Measurements from ENCODE around the gene SHISA9.

Gene SHISA9

GRCh38 chr16:13070268-13070667 lies 168.9 kb downstream of the SHISA9 start:
- no peak for DNase-seq (ENCODE audit: low read depth in 2 of 2)

DNA sequence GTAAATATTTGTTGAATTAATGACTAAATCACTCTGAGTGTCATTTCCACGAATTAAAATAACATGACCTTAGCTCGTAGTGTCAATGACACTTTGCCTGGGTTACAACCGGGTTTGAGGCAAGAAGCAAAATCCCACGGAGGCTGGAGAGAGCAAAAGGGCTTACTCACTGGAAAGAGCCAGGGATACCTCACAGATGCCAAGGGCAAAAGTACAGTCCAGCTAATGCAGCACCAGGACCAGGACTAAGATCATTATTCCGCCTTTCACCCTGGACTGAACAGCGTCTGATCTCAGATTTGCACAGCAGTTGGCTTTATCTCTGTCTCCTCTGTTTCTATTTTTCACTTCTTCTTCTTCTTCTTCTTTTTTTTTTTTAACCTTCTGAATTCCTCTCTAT lies 175.5 kb downstream of the SHISA9 start:
- DNase-seq (ENCODE audit: low read depth in 2 of 2): no peak

DNA sequence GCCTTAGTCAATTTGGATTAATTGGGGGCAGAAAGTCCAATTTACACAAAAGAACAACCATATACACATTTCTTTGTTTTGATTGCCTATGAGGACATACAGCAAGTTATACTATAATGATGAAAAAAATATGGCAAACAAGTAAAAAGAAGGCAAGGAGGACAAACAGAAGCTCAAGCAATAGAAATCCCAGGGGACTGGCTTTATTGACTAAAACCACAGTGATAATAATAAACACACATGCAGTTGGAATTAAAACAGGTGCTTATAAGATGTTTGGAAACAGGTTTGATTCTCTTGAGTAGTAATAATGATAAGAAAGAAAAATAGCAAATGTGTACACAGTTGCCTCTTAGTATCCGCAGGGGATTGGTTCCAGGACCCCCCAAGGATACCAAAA lies 176.4 kb downstream of the SHISA9 start:
- no peak for DNase-seq (ENCODE audit: low read depth in 2 of 2)

DNA sequence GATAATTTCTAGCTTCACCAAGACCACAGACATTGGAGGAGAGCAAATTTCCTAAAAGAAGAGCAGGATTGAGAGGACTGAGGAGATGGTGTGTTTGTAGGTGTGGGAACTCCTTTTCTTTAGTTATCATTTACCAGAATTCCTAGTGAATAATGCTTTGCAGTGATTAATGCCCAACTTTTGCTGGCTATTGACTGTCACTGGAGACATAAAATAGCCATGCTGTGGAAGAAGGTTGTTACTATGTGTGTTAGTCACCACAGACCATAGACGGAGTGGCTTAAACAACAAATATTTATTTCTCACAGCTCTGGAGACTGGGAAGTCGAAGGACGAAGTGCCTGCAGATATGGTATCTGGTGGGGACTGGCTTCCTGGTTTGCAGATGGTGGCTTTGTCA lies 179.1 kb downstream of the SHISA9 start:
- DNase-seq (ENCODE audit: low read depth in 2 of 2): no peak

DNA sequence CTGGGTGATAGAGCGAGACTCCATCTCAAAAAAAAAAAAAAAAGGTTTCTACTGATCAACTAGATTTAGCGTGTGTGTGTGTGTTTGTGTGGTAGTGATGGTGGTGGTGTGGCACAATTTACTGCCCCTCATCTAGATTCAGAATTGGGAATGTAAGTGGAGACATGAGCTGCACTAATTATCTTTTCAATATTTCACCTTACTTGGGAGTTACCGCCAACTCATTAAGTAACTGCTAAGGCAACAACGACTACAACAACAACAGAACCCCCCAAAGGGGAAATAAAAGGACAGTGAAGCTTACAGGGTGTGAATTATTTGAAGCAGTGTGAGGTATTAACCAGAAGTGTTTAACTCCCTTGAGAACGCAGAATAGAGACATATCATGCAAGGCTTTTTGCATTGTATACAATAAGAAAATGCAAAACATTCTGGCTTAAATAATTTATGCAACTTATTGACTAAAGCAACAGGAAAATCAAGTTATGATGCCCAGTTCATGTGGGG lies 180.5 kb downstream of the SHISA9 start:
- DNase-seq (ENCODE audit: low read depth in 2 of 2): no peak

DNA sequence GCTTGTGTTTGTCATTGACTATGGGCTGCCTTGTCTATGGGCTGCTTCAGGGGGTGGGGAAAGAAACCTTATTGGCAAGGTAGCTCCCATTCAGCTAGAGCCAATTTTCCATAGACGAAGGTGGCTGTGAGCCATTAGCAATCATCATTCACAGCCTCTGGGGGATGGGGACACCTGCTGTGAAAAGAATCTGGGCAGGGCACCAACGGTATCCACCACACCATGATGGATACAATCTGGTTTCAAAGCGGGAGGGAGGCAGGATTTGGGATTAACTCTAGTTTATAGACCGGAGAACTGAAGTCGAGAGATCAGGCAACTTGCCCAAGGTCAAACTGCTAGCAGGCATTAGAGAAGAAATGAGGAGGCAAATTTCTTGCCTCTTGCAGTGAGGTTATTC lies 182.3 kb downstream of the SHISA9 start:
- DNase-seq (ENCODE audit: low read depth in 2 of 2): no peak

- DNase-seq (ENCODE audit: low read depth in 2 of 2): no peak
Observed at GRCh38 chr16:13084331-13084730, 182.9 kb downstream of the SHISA9 start.

DNA sequence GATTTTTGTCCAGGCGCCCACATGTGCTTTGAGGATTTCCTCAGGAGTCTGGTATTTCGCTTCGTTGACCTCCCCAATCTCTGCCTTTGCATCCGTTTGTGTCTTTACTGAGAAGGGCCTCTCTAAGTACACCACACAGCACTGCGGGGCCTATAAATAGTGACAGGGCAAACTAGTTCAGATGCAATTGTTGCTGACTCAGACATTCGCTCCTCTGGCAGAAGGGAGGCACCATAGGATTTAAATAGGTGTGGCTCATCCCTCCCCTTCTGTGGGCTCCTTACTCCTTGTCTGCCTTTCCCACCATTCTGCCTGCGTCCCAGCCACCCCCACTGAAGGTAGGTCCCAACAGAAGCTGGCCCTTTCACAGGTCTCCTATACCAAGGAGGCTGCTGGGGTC lies 192.3 kb downstream of the SHISA9 start:
- no peak for DNase-seq (ENCODE audit: low read depth in 2 of 2)

DNA sequence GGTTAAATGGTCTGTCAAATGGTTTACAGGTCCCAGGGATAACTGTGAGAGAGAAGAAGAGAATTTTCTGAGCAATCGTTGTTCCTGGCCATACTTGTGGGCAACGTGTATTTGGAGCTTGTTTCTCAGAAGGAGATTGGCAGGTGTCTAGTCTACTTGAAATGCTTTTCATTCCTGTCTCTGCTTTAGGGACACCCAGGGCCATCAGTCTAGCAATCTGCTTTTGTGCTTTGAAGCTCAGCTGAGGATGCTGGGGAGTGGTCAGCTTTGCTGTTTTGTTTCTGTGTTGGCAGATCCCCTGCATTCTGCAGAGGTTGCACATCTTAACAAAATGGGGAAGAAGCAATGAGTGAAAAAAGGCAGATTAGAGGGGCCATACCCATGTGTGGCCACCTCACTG lies 193.7 kb downstream of the SHISA9 start:
- DNase-seq (ENCODE audit: low read depth in 2 of 2): no peak

GRCh38 chr16:13098536-13098935 lies 197.1 kb downstream of the SHISA9 start:
- no peak for DNase-seq (ENCODE audit: low read depth in 2 of 2)

DNA sequence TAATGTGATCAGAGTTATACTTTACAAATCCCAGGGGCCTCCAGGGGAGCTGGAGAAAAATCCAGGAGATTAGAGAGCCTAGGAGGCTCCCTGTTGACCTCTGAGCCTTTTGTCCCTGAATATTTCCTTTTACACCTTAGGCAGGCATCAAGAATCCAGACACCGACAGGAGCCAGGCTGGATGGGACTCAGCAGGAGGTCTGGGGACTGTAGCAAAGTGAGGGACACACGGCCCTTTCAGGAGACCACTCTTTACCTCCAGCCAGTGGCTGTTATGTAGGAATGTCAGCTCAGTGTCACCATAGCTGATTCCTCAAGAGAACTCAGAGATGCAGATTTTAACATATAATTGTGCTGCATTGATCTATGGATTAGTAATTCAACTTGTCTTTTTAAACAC lies 198.4 kb downstream of the SHISA9 start:
- DNase-seq (ENCODE audit: low read depth in 2 of 2): no peak

- DNase-seq (ENCODE audit: low read depth in 2 of 2): no peak
Observed at GRCh38 chr16:13100970-13101369, 199.6 kb downstream of the SHISA9 start.

- no peak for DNase-seq (ENCODE audit: low read depth in 2 of 2)
Observed at GRCh38 chr16:13101828-13102227, 200.4 kb downstream of the SHISA9 start.

GRCh38 chr16:13102401-13102800 lies 201.0 kb downstream of the SHISA9 start:
- no peak for DNase-seq (ENCODE audit: low read depth in 2 of 2)

DNA sequence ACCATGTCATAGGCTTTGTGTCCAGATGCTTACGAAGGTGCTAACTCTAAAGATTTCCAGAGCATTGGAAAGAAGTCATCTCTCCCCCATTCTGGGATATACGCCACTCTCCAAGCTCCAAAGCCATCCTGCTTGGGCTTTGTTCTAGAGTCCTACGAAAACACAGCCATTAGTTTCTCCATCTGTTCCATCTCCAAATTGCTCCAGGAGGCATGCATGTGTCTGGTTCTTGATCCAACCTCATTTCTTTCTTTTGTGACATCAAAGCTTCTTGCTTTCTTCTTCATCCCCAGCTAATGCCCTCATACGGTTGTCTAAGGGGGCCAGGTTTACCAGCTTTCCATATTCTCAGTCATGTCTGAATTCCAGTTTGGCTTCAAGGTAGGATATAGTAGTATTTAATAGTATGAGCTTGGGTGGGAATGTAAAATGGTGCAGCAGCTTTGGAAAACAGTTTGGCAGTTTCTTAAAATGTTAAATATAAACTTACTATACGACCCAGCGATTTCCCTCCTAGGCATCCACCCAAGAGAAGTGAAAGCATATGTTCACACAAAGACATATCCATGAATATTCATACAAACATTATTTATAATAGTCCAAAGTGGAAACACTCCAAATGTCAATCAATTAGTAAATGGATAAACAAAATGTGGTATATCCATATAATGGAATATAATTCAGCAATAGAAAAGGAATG lies 202.6 kb downstream of the SHISA9 start:
- DNase-seq (ENCODE audit: low read depth in 2 of 2): no peak

- DNase-seq (ENCODE audit: low read depth in 2 of 2): no peak
Observed at GRCh38 chr16:13104772-13105171, 203.4 kb downstream of the SHISA9 start.

DNA sequence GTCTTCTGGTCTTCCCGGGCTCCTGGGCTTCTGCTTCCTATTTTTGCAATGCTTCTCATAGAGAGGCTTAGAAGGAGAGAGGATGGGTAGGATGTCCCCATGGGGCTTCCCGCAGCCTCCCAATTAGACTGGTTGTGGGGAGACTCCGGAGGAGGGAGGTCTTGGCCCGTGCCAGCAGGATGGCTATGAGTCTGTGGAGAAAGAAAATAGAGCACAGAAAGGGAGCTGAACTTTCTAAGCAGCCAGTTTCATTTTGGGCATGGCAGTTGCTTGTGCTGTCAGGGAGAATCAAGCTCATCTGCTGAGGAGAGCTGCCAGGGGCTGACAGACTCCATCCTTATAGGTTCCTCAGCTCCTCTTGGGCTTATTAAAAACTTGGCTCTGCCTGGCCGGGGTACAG lies 204.0 kb downstream of the SHISA9 start:
- no peak for DNase-seq (ENCODE audit: low read depth in 2 of 2)

- no peak for DNase-seq (ENCODE audit: low read depth in 2 of 2)
Observed at GRCh38 chr16:13106464-13106863, 205.1 kb downstream of the SHISA9 start.

DNA sequence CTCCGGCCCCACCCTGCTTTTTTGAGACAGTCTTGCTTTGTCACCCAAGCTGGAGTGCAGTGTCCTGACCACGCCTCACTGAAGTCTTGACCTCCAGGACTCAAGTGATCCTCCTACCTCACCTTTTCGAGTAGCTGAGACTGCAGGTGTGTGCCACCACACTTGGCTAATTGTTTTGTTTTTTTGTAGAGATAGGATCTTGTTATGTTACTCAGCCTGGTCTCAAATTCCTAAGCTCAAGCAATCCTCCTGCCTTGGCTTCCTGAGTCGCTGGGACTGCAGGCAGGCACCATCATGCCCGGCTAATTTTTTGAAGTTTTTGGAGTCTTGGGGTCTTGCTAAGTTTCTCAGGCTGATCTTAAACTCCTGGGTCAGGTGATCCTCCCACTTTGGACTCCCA lies 206.7 kb downstream of the SHISA9 start:
- no peak for DNase-seq (ENCODE audit: low read depth in 2 of 2)

DNA sequence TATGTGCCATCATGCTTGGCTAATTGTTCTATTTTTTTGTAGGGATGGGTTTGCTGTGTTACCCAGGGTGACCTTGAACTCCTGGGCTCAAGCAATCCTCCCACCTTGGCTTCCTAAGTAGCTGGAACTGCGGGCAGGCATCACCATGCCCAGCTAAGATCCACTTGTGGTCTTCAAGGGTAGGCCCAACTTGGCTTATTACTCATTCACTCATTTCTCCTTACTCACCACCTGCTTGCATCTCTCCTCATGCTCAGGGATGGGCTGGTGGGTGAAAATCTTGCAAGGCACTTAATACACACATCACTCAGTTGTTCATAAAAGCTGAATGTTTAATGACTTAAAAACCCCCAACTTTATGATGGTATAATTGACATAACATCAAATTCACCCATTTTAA lies 207.8 kb downstream of the SHISA9 start:
- DNase-seq (ENCODE audit: low read depth in 2 of 2): no peak

DNA sequence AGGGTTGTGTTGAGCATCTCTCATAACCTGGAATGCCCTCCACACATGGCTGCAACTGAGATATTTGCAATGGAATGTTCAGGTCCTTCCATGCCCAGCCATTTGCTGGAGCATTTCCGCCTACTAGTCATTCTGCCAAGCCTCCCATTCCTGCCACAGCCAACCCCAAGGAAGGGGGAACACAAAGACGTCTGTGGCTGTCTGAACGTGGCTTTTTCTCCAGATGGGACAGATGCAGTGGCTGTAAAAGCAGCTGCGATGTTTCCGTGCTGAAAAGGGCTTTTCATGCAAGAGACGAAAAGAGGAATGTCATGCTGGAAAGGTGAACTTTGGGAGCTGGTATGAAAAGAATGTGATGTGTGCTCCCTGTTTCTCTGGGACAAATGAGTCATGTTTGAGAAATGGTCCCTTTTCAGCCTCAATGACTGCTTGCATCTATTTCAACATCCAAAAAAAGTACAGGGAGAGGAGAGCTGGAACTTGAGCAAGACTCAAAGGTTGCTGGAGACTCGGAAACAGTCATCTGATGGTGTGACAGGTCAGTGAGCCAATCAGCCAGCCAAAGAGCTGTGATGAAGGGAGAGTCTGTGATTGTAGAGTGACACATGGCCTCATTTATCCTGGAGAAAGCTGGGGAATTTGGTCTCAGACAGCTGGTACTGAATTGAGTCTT lies 208.9 kb downstream of the SHISA9 start:
- no peak for DNase-seq (ENCODE audit: low read depth in 2 of 2)

GRCh38 chr16:13111747-13112146 lies 210.3 kb downstream of the SHISA9 start:
- no peak for DNase-seq (ENCODE audit: low read depth in 2 of 2)

DNA sequence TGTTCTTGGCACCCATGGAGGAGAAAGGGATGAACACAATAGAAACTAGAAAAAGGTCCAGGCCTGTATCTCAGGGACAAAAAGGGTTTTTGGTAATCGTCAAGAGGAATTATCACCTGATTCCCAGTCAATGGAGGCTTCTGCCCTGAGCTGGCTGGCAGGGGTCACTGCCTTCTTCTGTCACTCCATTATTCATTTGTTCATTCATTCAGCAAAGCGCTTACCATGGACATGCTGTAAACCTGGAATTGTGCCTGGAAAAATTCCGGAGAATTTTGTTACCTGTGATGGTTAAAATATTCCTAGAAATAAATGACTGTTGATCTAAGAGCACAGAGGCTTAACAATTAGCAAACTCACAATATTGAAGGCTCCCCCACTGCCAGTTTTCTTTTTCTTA lies 212.3 kb downstream of the SHISA9 start:
- no peak for DNase-seq (ENCODE audit: low read depth in 2 of 2)

GRCh38 chr16:13118091-13118490 lies 216.7 kb downstream of the SHISA9 start:
- no peak for DNase-seq (ENCODE audit: low read depth in 2 of 2)
